ENCODE measurements around the gene PIP5KL1. TPM values are rescaled to one million over a fixed set of nuclear protein-coding genes. Genes with fewer than 3 reads are reported as not detected.

The PIP5KL1 gene
- polyA plus RNA-seq, 1 donor (not counting 4 experiments of a cell fraction or from before 2014, with no cell fraction given), result 4.4 TPM

GRCh38 chr9:127915801-127916719, 14.5 kb downstream of the PIP5KL1 start:
- H2AFZ ChIP-seq (ENCODE audit: control insufficient read depth, low read length), result peak overlapping the region; percentile 35
- FAIRE-seq (no peak), DNase-seq (ENCODE audit: low read depth, low spot score) (no peak)
- H3K27me3 ChIP-seq (ENCODE audit: control insufficient read depth, extremely low read depth, insufficient read depth, low read length), result no peaks in the 10 kb centered on the region
- H3K9ac ChIP-seq (ENCODE audit: control insufficient read depth, extremely low read depth, insufficient read depth, low read length), result peak overlapping the region; percentile 35
- peak overlapping the region; percentile 36 to 55 (median 50) for H3K4me3 ChIP-seq (ENCODE audit: control insufficient read depth in 2 of 3, extremely low read depth in 1 of 3, insufficient read depth in 2 of 3, low read depth in 1 of 3, low read length in 3 of 3)
- no peaks in the 10 kb centered on the region for H4K20me1 ChIP-seq (ENCODE audit: control insufficient read depth, extremely low read depth, insufficient read depth, low read length)
- no peaks in the 10 kb centered on the region for H3K9me1 ChIP-seq (ENCODE audit: control insufficient read depth, extremely low read depth, insufficient read depth, low read length)
- H3K27ac ChIP-seq (ENCODE audit: control insufficient read depth, insufficient read depth, low read length), result no peak overlapping the region
- H3K4me2 ChIP-seq (ENCODE audit: control insufficient read depth, extremely low read depth, insufficient read depth, low read depth, low read length), result peak overlapping the region; percentile 57
- no peaks in the 10 kb centered on the region for H3K79me2 ChIP-seq (ENCODE audit: control insufficient read depth, insufficient read depth, low read length)
- dilution Hi-C loops (cut with MboI; ENCODE audit: extremely low pct_ligation_motif_present, low sequenced_read_pairs), result no loop called here
- TF ChIP-seq EZH2 (IDR thresholded peaks at IDR 0.05; ENCODE audit: low read length) (no peak), CTCF (optimal IDR thresholded peaks at IDR 0.05 in 1 of 3, IDR thresholded peaks at IDR 0.05 in 1 of 3, conservative IDR thresholded peaks at IDR 0.05 in 1 of 3; ENCODE audit: extremely low read depth in 1 of 3, insufficient read depth in 2 of 3, low read length in 3 of 3) (no peak)
- H3K9me3 ChIP-seq (ENCODE audit: control insufficient read depth, low read depth, low read length), result no peaks in the 10 kb centered on the region
- H3K36me3 ChIP-seq (ENCODE audit: control insufficient read depth in 2 of 2, extremely low read depth in 1 of 2, insufficient read depth in 2 of 2, low read length in 2 of 2), result peaks cover 0 to 4% of the 10 kb centered on the region in 2 experiments
- H3K4me1 ChIP-seq (ENCODE audit: control insufficient read depth, extremely low read depth, insufficient read depth, low read length), result peaks cover 27% of the 10 kb centered on the region

GRCh38 chr9:127915325-127915752, 15.2 kb downstream of the PIP5KL1 start:
- Histone ChIP-seq H3K4me3 (ENCODE audit: control insufficient read depth in 2 of 3, extremely low read depth in 1 of 3, insufficient read depth in 2 of 3, low read depth in 1 of 3, low read length in 3 of 3) (no peak overlapping the region), H3K9me3 (ENCODE audit: control insufficient read depth, low read depth, low read length) (no peaks in the 10 kb centered on the region), H3K9me1 (ENCODE audit: control insufficient read depth, extremely low read depth, insufficient read depth, low read length) (no peaks in the 10 kb centered on the region), H3K9ac (ENCODE audit: control insufficient read depth, extremely low read depth, insufficient read depth, low read length) (no peak overlapping the region), H3K27ac (ENCODE audit: control insufficient read depth, insufficient read depth, low read length) (no peak overlapping the region), H3K4me2 (ENCODE audit: control insufficient read depth, extremely low read depth, insufficient read depth, low read depth, low read length) (no peak overlapping the region), H3K27me3 (ENCODE audit: control insufficient read depth, extremely low read depth, insufficient read depth, low read length) (no peaks in the 10 kb centered on the region), H2AFZ (ENCODE audit: control insufficient read depth, low read length) (no peak overlapping the region), H4K20me1 (ENCODE audit: control insufficient read depth, extremely low read depth, insufficient read depth, low read length) (no peaks in the 10 kb centered on the region), H3K36me3 (ENCODE audit: control insufficient read depth in 2 of 2, extremely low read depth in 1 of 2, insufficient read depth in 2 of 2, low read length in 2 of 2) (peaks cover 0 to 4% of the 10 kb centered on the region in 2 experiments), H3K79me2 (ENCODE audit: control insufficient read depth, insufficient read depth, low read length) (no peaks in the 10 kb centered on the region), H3K4me1 (ENCODE audit: control insufficient read depth, extremely low read depth, insufficient read depth, low read length) (peaks cover 27% of the 10 kb centered on the region)
- no peak for TF ChIP-seq EZH2 (IDR thresholded peaks at IDR 0.05; ENCODE audit: low read length)
- no peak for TF ChIP-seq CTCF (optimal IDR thresholded peaks at IDR 0.05 in 1 of 3, IDR thresholded peaks at IDR 0.05 in 1 of 3, conservative IDR thresholded peaks at IDR 0.05 in 1 of 3; ENCODE audit: extremely low read depth in 1 of 3, insufficient read depth in 2 of 3, low read length in 3 of 3)
- FAIRE-seq, result no peak
- DNase-seq (ENCODE audit: low read depth, low spot score), result no peak
- dilution Hi-C loops (cut with MboI; ENCODE audit: extremely low pct_ligation_motif_present, low sequenced_read_pairs), result no loop called here

Data from keratinocyte (primary cell).